ENCODE results near the gene ZNF281. TPM values are rescaled to one million over a fixed set of nuclear protein-coding genes. Genes with fewer than 3 reads are reported as not detected.

ZNF281 gene
- total and polyA plus RNA-seq, 9 donors, result 8.8 to 16.7 (median 12.6) TPM

GRCh38 chr1:200398373-200398772, 11.5 kb downstream of the ZNF281 start:
- H3K36me3 ChIP-seq (ENCODE audit: control insufficient read depth, insufficient read depth, low read length), result peaks cover 2% of the 10 kb centered on the region
- no peaks in the 10 kb centered on the region for H3K9me3 ChIP-seq (replicated peaks; ENCODE audit: control insufficient read depth, low read depth, low read length)
- no peak for DNase-seq
- no peak overlapping the region for H3K4me3 ChIP-seq (ENCODE audit: low read length)
- H3K27ac ChIP-seq (ENCODE audit: low read length), result no peak overlapping the region
- H3K4me1 ChIP-seq (ENCODE audit: control insufficient read depth, insufficient read depth, low read length), result no peaks in the 10 kb centered on the region
- H3K27me3 ChIP-seq (ENCODE audit: control insufficient read depth, insufficient read depth, low read length), result no peaks in the 10 kb centered on the region
- WGBS (ENCODE audit: insufficient coverage), result no CpG with 5 or more reads among the region's 1 CpG

- Histone ChIP-seq H3K9me3 (replicated peaks; ENCODE audit: control insufficient read depth, low read depth, low read length) (no peaks in the 10 kb centered on the region), H3K4me3 (ENCODE audit: low read length) (no peak overlapping the region), H3K27me3 (ENCODE audit: control insufficient read depth, insufficient read depth, low read length) (no peaks in the 10 kb centered on the region), H3K4me1 (ENCODE audit: control insufficient read depth, insufficient read depth, low read length) (no peaks in the 10 kb centered on the region), H3K27ac (ENCODE audit: low read length) (no peak overlapping the region), H3K36me3 (ENCODE audit: control insufficient read depth, insufficient read depth, low read length) (peaks cover 2% of the 10 kb centered on the region)
- WGBS (ENCODE audit: insufficient coverage), result 92% methylated on average over 4 of the region's 7 CpGs
- DNase-seq, result no peak
Observed at GRCh38 chr1:200392625-200393185, 17.1 kb downstream of the ZNF281 start.

GRCh38 chr1:200391747-200392146, 18.1 kb downstream of the ZNF281 start:
- WGBS (ENCODE audit: insufficient coverage), result no CpG with 5 or more reads among the region's 1 CpG
- no peaks in the 10 kb centered on the region for H3K9me3 ChIP-seq (replicated peaks; ENCODE audit: control insufficient read depth, low read depth, low read length)
- H3K36me3 ChIP-seq (ENCODE audit: control insufficient read depth, insufficient read depth, low read length), result no peaks in the 10 kb centered on the region
- H3K4me1 ChIP-seq (ENCODE audit: control insufficient read depth, insufficient read depth, low read length), result no peaks in the 10 kb centered on the region
- H3K27ac ChIP-seq (ENCODE audit: low read length), result no peak overlapping the region
- H3K4me3 ChIP-seq (ENCODE audit: low read length), result no peak overlapping the region
- H3K27me3 ChIP-seq (ENCODE audit: control insufficient read depth, insufficient read depth, low read length), result no peaks in the 10 kb centered on the region
- DNase-seq, result no peak

GRCh38 chr1:200388791-200389190, 21.0 kb downstream of the ZNF281 start:
- Histone ChIP-seq H3K36me3 (ENCODE audit: control insufficient read depth, insufficient read depth, low read length) (no peaks in the 10 kb centered on the region), H3K9me3 (replicated peaks; ENCODE audit: control insufficient read depth, low read depth, low read length) (no peaks in the 10 kb centered on the region), H3K4me3 (ENCODE audit: low read length) (no peak overlapping the region), H3K4me1 (ENCODE audit: control insufficient read depth, insufficient read depth, low read length) (no peaks in the 10 kb centered on the region), H3K27me3 (ENCODE audit: control insufficient read depth, insufficient read depth, low read length) (no peaks in the 10 kb centered on the region), H3K27ac (ENCODE audit: low read length) (no peak overlapping the region)
- 40% methylated on average over 1 of the region's 1 CpG for WGBS (ENCODE audit: insufficient coverage)
- DNase-seq, result no peak

- H3K9me3 ChIP-seq (replicated peaks; ENCODE audit: control insufficient read depth, low read depth, low read length), result no peaks in the 10 kb centered on the region
- no peak overlapping the region for H3K4me3 ChIP-seq (ENCODE audit: low read length)
- no peaks in the 10 kb centered on the region for H3K4me1 ChIP-seq (ENCODE audit: control insufficient read depth, insufficient read depth, low read length)
- no peaks in the 10 kb centered on the region for H3K27me3 ChIP-seq (ENCODE audit: control insufficient read depth, insufficient read depth, low read length)
- 100% methylated on average over 1 of the region's 4 CpGs for WGBS (ENCODE audit: insufficient coverage)
- H3K27ac ChIP-seq (ENCODE audit: low read length), result no peak overlapping the region
- DNase-seq, result no peak
- H3K36me3 ChIP-seq (ENCODE audit: control insufficient read depth, insufficient read depth, low read length), result no peaks in the 10 kb centered on the region
Observed at GRCh38 chr1:200386416-200386815, 23.4 kb downstream of the ZNF281 start.

- Histone ChIP-seq H3K4me1 (ENCODE audit: control insufficient read depth, insufficient read depth, low read length) (no peaks in the 10 kb centered on the region), H3K27ac (ENCODE audit: low read length) (no peak overlapping the region), H3K36me3 (ENCODE audit: control insufficient read depth, insufficient read depth, low read length) (no peaks in the 10 kb centered on the region), H3K9me3 (replicated peaks; ENCODE audit: control insufficient read depth, low read depth, low read length) (no peaks in the 10 kb centered on the region), H3K27me3 (ENCODE audit: control insufficient read depth, insufficient read depth, low read length) (no peaks in the 10 kb centered on the region), H3K4me3 (ENCODE audit: low read length) (no peak overlapping the region)
- DNase-seq, result no peak
- WGBS (ENCODE audit: insufficient coverage), result 96% methylated on average over 7 of the region's 11 CpGs
Observed at GRCh38 chr1:200384818-200385390, 24.9 kb downstream of the ZNF281 start.

- Histone ChIP-seq H3K27ac (ENCODE audit: low read length) (no peak overlapping the region), H3K27me3 (ENCODE audit: control insufficient read depth, insufficient read depth, low read length) (no peaks in the 10 kb centered on the region), H3K9me3 (replicated peaks; ENCODE audit: control insufficient read depth, low read depth, low read length) (no peaks in the 10 kb centered on the region), H3K4me1 (ENCODE audit: control insufficient read depth, insufficient read depth, low read length) (no peaks in the 10 kb centered on the region), H3K36me3 (ENCODE audit: control insufficient read depth, insufficient read depth, low read length) (no peaks in the 10 kb centered on the region), H3K4me3 (ENCODE audit: low read length) (no peak overlapping the region)
- no CpG with 5 or more reads among the region's 8 CpGs for WGBS (ENCODE audit: insufficient coverage)
- no peak for DNase-seq
Observed at GRCh38 chr1:200381256-200381984, 28.4 kb downstream of the ZNF281 start.

GRCh38 chr1:200380589-200381021, 29.2 kb downstream of the ZNF281 start:
- Histone ChIP-seq H3K27ac (ENCODE audit: low read length) (no peak overlapping the region), H3K4me3 (ENCODE audit: low read length) (no peak overlapping the region), H3K4me1 (ENCODE audit: control insufficient read depth, insufficient read depth, low read length) (no peaks in the 10 kb centered on the region), H3K9me3 (replicated peaks; ENCODE audit: control insufficient read depth, low read depth, low read length) (no peaks in the 10 kb centered on the region), H3K36me3 (ENCODE audit: control insufficient read depth, insufficient read depth, low read length) (no peaks in the 10 kb centered on the region), H3K27me3 (ENCODE audit: control insufficient read depth, insufficient read depth, low read length) (no peaks in the 10 kb centered on the region)
- no CpG with 5 or more reads among the region's 1 CpG for WGBS (ENCODE audit: insufficient coverage)
- no peak for DNase-seq

- Histone ChIP-seq H3K36me3 (ENCODE audit: control insufficient read depth, insufficient read depth, low read length) (no peaks in the 10 kb centered on the region), H3K27ac (ENCODE audit: low read length) (no peak overlapping the region), H3K9me3 (replicated peaks; ENCODE audit: control insufficient read depth, low read depth, low read length) (no peaks in the 10 kb centered on the region), H3K4me1 (ENCODE audit: control insufficient read depth, insufficient read depth, low read length) (no peaks in the 10 kb centered on the region), H3K4me3 (ENCODE audit: low read length) (no peak overlapping the region), H3K27me3 (ENCODE audit: control insufficient read depth, insufficient read depth, low read length) (no peaks in the 10 kb centered on the region)
- no peak for DNase-seq
- WGBS (ENCODE audit: insufficient coverage), result 80% methylated on average over 1 of the region's 3 CpGs
Observed at GRCh38 chr1:200379940-200380588, 29.8 kb downstream of the ZNF281 start.

GRCh38 chr1:200379432-200379757, 30.4 kb downstream of the ZNF281 start:
- Histone ChIP-seq H3K4me3 (ENCODE audit: low read length) (no peak overlapping the region), H3K36me3 (ENCODE audit: control insufficient read depth, insufficient read depth, low read length) (no peaks in the 10 kb centered on the region), H3K27ac (ENCODE audit: low read length) (no peak overlapping the region), H3K4me1 (ENCODE audit: control insufficient read depth, insufficient read depth, low read length) (no peaks in the 10 kb centered on the region), H3K27me3 (ENCODE audit: control insufficient read depth, insufficient read depth, low read length) (no peaks in the 10 kb centered on the region), H3K9me3 (replicated peaks; ENCODE audit: control insufficient read depth, low read depth, low read length) (no peaks in the 10 kb centered on the region)
- peak; percentile 27 for DNase-seq
- WGBS (ENCODE audit: insufficient coverage), result no CpG with 5 or more reads among the region's 1 CpG
